MCF 10A (cell line): ENCODE results near the gene TPSD1. TPM values are rescaled to one million over a fixed set of nuclear protein-coding genes. Genes with fewer than 3 reads are reported as not detected.
"Not testable (repeated sequence)": the region's sequence is repeated elsewhere in the genome, so short reads cannot be mapped to it uniquely, and the experiment has no call there.

Experiments
- BruUV-seq: library from RNA; stranded (reverse); fragments of 400-500 nt; replicated peaks from 2 replicates; lab custom pipeline; 2021; lab: Mats Ljungman, UMichigan
- CTCF ChIA-PET: fragments of 300-600 bp; sonication (Branson Sonifier 250); formaldehyde crosslinking; extraction: SDS; loops from one replicate; lab custom pipeline; 2021; ENCODE audit warnings: antibody characterized with exemption, inconsistent platforms; lab: Yijun Ruan, JAX
- POLR2A ChIA-PET: fragments of 300-600, 350-650 bp; sonication (Branson Sonifier 250); formaldehyde crosslinking; extraction: SDS; loops from one replicate; lab custom pipeline; 2020; ENCODE audit warnings: antibody characterized with exemption, inconsistent platforms; lab: Yijun Ruan, JAX
- DNase-seq: peaks from one replicate; pipeline ENCODE4 v3.0.0-alpha.2; 2018; ENCODE audit not compliant: unreplicated experiment
- H3K27ac Mint-ChIP-seq: one replicate; pipeline ENCODE4 v1.8.0; 2022; ENCODE audit warnings: mild to moderate bottlenecking, low read depth, mixed read lengths; ENCODE audit not compliant: unreplicated experiment
- H3K27me3 Mint-ChIP-seq: one replicate; pipeline ENCODE4 v1.8.0; 2022; ENCODE audit warnings: mixed read lengths; ENCODE audit not compliant: insufficient read depth, unreplicated experiment
- H3K36me3 Mint-ChIP-seq: one replicate; pipeline ENCODE4 v1.8.0; 2022; ENCODE audit warnings: mild to moderate bottlenecking, moderate library complexity, mixed read lengths; ENCODE audit not compliant: insufficient read depth, unreplicated experiment
- H3K4me1 Mint-ChIP-seq: one replicate; pipeline ENCODE4 v1.8.0; 2022; ENCODE audit warnings: mixed read lengths; ENCODE audit not compliant: insufficient read depth, unreplicated experiment
- H3K4me3 Mint-ChIP-seq: one replicate; pipeline ENCODE4 v1.8.0; 2022; ENCODE audit warnings: mild to moderate bottlenecking, moderate library complexity, mixed read lengths; ENCODE audit not compliant: unreplicated experiment
- H3K9me3 Mint-ChIP-seq: one replicate; pipeline ENCODE4 v1.8.0; 2022; ENCODE audit warnings: mixed read lengths; ENCODE audit not compliant: unreplicated experiment
- intact Hi-C: fragments of 100-400 bp; cut with micrococcal nuclease; formaldehyde crosslinking; loops from 2 replicates; pipeline ENCODE4 v1.14.1; 2022
- total RNA-seq: library from RNA; stranded (reverse); gene quantifications from 2 replicates; pipeline ENCODE4 v1.2.3, GENCODE V29; 2022
- TF ChIP-seq, protein P1 (sequence below): fragments of 200-600 bp; IDR thresholded peaks from one replicate; pipeline ENCODE4 v1.8.0; 2022; ENCODE audit warnings: antibody characterized with exemption, mild to moderate bottlenecking; ENCODE audit not compliant: unreplicated experiment

TPSD1 gene
- total RNA-seq, 1 experiment from 2014 or later = not detected

DNA sequence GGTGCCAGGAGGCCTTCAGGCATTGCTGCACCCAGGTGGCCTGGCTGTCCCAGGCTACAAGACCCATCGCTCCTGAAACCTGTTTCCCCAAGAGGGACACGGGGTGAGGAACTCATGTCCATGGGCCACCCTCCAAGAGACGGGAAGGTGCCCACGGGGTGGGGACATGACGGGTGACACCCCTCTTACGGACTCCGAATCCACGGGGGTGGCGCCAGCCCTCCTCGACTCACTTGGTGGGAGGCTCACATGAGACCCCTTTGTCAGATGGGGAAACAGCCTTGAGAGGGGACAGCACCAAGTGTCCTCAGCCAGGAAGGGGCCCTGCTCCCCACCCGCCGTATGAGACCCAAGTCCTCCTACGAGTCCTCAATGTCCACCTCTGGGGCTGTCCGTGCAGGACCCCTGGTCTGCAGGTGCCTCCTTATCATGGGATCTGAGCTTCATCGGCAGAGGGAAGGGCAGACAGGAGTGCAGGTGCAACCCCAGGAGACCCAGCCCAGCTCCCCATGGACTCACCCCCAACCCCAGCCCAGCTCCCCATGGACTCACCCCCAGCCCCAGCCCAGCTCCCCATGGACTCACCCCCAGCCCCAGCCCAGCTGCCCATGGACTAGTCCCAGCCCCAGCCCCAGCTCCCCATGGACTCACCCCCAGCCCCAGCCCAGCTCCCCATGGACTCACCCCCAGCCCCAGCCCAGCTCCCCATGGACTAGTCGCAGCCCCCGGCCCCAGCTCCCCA is 25.2 kb upstream of the TPSD1 start:
- CTCF ChIA-PET, POLR2A ChIA-PET, H3K36me3 Mint-ChIP-seq, H3K9me3 Mint-ChIP-seq, BruUV-seq, H3K27ac Mint-ChIP-seq, H3K27me3 Mint-ChIP-seq, H3K4me3 Mint-ChIP-seq, H3K4me1 Mint-ChIP-seq, DNase-seq, intact Hi-C loops: not testable (repeated sequence)

DNA sequence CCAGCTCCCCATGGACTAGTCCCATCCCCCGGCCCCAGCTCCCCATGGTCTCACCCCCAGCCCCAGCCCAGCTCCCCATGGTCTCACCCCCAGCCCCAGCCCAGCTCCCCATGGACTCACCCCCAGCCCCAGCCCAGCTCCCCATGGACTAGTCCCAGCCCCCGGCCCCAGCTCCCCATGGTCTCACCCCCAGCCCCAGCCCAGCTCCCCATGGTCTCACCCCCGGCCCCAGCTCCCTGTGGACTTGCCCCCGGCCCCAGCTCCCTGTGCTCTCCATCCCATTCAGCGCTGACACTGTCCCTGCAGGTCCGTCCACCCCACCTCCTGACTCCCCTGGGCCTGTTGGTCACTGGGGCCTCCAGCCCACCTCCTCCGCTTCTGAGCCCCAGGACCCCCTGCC is 24.6 kb upstream of the TPSD1 start:
- CTCF ChIA-PET, H3K36me3 Mint-ChIP-seq, H3K4me1 Mint-ChIP-seq, DNase-seq, intact Hi-C loops, H3K27ac Mint-ChIP-seq, POLR2A ChIA-PET, H3K4me3 Mint-ChIP-seq, BruUV-seq, H3K27me3 Mint-ChIP-seq, H3K9me3 Mint-ChIP-seq: not testable (repeated sequence)

DNA sequence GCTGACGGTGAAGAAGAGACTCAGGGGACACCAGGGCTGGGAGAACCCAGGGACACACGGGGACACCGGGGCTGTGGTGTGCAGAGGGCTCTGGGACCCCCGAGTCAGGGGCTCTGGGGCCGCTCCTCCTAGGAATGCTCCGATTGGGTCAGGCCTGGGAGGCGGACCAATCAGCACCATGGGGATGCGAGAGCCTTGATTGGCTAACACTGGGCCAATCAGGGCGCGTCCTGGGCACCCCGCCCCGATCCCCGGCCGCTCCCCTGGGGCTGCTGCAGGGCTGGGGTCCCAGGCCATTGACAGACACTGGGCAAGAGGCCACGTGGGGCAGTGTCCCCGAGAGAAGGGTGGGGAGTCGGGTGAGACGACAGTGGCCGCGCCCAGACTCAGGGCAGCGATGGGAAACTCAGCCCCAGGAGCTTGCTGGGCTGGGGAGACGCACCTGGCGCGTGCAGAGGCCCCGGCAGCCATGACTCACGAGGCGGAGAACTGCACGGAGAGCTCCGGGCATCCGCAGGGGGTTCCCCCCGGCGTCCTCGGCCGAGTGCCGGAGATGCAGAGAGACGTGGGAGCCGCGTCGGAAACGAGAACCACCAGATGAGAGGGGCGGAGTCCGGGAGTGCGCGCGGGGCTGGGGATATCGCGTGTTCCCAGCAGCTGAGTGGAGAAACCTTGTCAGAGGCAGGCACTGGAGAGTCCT is 23.7 kb upstream of the TPSD1 start:
- POLR2A ChIA-PET, H3K36me3 Mint-ChIP-seq, H3K4me1 Mint-ChIP-seq, H3K27me3 Mint-ChIP-seq, H3K4me3 Mint-ChIP-seq, H3K27ac Mint-ChIP-seq, CTCF ChIA-PET, intact Hi-C loops, BruUV-seq, H3K9me3 Mint-ChIP-seq, DNase-seq: not testable (repeated sequence)

DNA sequence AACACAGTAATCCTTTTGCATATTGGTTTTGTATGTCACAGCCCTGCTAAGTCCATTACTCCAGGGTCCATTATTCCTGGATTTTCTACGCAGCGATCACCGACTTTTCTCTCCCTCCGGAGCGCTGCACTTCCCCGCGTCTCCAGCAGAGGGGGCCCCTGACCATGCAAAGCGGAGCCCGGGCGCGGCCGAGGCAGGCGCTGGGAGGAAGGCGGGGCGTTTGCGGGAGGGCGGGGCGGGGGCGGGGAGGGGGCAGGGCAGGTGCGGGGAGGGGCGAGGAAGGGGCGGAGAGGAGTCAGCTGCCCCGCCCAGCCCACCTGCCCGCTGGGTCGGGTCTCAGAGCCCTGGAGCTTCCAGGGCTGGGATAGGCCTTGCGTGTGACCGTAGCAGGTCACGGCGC is 19.2 kb upstream of the TPSD1 start:
- H3K4me3 Mint-ChIP-seq, H3K9me3 Mint-ChIP-seq, POLR2A ChIA-PET, H3K27me3 Mint-ChIP-seq, DNase-seq, CTCF ChIA-PET, H3K4me1 Mint-ChIP-seq, H3K27ac Mint-ChIP-seq, intact Hi-C loops, BruUV-seq, H3K36me3 Mint-ChIP-seq: not testable (repeated sequence)

DNA sequence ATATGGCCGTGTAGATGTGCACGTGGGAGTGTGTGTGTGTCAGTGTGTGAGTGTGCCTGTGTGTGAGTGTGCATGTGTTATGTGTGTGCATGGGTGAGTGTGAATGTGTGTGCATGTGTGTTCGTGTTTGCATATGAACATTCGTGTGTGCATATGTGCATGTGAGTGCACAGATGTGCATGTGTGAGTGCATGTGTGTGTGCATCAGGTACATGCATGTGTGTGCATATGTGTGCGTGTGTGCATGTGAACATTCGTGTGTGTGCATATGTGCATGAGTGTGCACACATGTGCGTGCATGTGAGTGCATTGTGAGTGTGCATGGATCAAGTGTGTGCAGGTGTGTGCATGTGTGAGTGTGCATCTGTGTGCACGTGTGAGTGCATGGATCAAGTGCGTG is 17.9 kb upstream of the TPSD1 start:
- Mint-ChIP-seq H3K27me3 (no peaks in the 10 kb centered on the region), H3K27ac (no peak overlapping the region), H3K9me3 (no peaks in the 10 kb centered on the region), H3K36me3 (no peaks in the 10 kb centered on the region), H3K4me3 (no peak overlapping the region), H3K4me1 (no peaks in the 10 kb centered on the region)
- TF ChIP-seq, protein P1, sequence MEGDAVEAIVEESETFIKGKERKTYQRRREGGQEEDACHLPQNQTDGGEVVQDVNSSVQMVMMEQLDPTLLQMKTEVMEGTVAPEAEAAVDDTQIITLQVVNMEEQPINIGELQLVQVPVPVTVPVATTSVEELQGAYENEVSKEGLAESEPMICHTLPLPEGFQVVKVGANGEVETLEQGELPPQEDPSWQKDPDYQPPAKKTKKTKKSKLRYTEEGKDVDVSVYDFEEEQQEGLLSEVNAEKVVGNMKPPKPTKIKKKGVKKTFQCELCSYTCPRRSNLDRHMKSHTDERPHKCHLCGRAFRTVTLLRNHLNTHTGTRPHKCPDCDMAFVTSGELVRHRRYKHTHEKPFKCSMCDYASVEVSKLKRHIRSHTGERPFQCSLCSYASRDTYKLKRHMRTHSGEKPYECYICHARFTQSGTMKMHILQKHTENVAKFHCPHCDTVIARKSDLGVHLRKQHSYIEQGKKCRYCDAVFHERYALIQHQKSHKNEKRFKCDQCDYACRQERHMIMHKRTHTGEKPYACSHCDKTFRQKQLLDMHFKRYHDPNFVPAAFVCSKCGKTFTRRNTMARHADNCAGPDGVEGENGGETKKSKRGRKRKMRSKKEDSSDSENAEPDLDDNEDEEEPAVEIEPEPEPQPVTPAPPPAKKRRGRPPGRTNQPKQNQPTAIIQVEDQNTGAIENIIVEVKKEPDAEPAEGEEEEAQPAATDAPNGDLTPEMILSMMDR = no peak
- intact Hi-C loops = no loop called here
- ChIA-PET POLR2A (no interaction called here), CTCF (interaction anchor here (0.7 kb wide), 1 partner anchor 438 kb away, joined by 3 read pairs; no protein-coding TSS in a partner anchor)
- DNase-seq = no peak
- BruUV-seq = no TSS peak

DNA sequence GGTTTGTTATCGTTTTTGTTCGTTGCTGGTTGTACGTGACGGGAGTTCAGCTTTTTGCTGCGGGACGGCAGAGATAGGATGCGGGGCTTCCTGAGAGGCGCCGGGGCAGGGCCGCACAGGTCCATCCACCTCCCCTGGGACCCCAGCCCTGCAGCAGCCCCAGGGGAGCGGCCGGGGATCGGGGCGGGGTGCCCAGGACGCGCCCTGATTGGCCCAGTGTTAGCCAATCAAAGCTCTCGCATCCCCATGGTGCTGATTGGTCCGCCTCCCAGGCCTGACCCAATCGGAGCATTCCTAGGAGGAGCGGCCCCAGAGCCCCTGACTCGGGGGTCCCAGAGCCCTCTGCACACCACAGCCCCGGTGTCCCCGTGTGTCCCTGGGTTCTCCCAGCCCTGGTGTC is 17.0 kb upstream of the TPSD1 start:
- H3K9me3 Mint-ChIP-seq, POLR2A ChIA-PET, H3K27ac Mint-ChIP-seq, H3K27me3 Mint-ChIP-seq, H3K36me3 Mint-ChIP-seq, intact Hi-C loops, DNase-seq, H3K4me1 Mint-ChIP-seq, CTCF ChIA-PET, H3K4me3 Mint-ChIP-seq, BruUV-seq: not testable (repeated sequence)

DNA sequence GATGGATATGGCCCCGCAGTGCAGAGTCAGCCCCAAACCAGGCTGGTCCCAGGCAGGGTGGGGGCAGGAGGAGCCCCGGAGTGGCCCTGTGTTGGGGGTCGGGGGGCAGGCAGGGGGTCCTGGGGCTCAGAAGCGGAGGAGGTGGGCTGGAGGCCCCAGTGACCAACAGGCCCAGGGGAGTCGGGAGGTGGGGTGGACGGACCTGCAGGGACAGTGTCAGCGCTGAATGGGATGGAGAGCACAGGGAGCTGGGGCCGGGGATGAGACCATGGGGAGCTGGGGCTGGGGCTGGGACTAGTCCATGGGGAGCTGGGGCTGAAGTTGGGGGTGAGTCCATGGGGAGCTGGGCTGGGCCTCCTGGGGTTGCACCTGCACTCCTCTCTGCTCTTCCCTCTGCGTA is 16.3 kb upstream of the TPSD1 start:
- H3K9me3 Mint-ChIP-seq, intact Hi-C loops, BruUV-seq, H3K27me3 Mint-ChIP-seq, H3K4me3 Mint-ChIP-seq, H3K4me1 Mint-ChIP-seq, POLR2A ChIA-PET, CTCF ChIA-PET, DNase-seq, H3K36me3 Mint-ChIP-seq, H3K27ac Mint-ChIP-seq: not testable (repeated sequence)

DNA sequence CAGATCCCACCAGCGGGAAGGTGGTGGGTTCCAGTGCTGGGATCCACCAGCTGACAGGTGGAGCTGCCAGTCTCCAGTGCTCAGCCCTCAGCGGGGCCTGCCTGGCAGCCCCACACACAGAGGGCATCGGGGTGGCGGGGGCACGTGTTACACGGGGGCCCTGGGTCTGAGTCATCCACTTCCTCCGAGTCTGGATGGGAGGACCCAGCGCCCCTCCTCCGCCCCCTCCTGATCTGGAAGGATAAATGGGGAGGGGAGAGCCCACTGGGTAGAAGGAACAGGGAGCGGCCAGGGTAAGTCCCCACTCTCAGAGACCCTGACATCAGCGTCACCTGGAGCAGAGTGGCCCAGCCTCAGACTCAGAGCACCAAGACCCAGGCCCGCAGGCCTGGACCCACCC is 15.4 kb upstream of the TPSD1 start, which contains the start of gene TPSAB1:
Gene TPSAB1 (plus strand): TSS at position 270 of the 400 bp plus-strand sequence. CDS start 234 bp downstream, outside the sequence.
- H3K27ac Mint-ChIP-seq, BruUV-seq, DNase-seq, H3K36me3 Mint-ChIP-seq, CTCF ChIA-PET, H3K4me1 Mint-ChIP-seq, POLR2A ChIA-PET, H3K4me3 Mint-ChIP-seq, H3K27me3 Mint-ChIP-seq, H3K9me3 Mint-ChIP-seq, intact Hi-C loops: not testable (repeated sequence)
